ENCODE measurements around the gene ATG7. TPM values are rescaled to one million over a fixed set of nuclear protein-coding genes. Genes with fewer than 3 reads are reported as not detected.

ATG7 gene
- total RNA-seq, 1 donor from 2014 or later, result 23.0 TPM

- Mint-ChIP-seq H3K4me1 (ENCODE audit: low read depth, unreplicated experiment) (peaks cover 17% of the 10 kb centered on the region), H3K27me3 (ENCODE audit: unreplicated experiment) (no peaks in the 10 kb centered on the region), H3K4me3 (ENCODE audit: unreplicated experiment) (no peak overlapping the region), H3K9me3 (ENCODE audit: unreplicated experiment) (peaks cover 4% of the 10 kb centered on the region), H3K27ac (ENCODE audit: unreplicated experiment) (no peak overlapping the region), H3K36me3 (ENCODE audit: unreplicated experiment) (no peaks in the 10 kb centered on the region)
- DNase-seq, result no peak
- no peak for TF ChIP-seq CTCF (IDR thresholded peaks at IDR 0.05; ENCODE audit: partially characterized antibody, unreplicated experiment)
Observed at GRCh38 chr3:11546657-11547302, 274.6 kb downstream of the ATG7 start.

GRCh38 chr3:11547498-11547897, 275.3 kb downstream of the ATG7 start:
- H3K36me3 Mint-ChIP-seq (ENCODE audit: unreplicated experiment), result no peaks in the 10 kb centered on the region
- peaks cover 19% of the 10 kb centered on the region for H3K4me1 Mint-ChIP-seq (ENCODE audit: low read depth, unreplicated experiment)
- H3K27me3 Mint-ChIP-seq (ENCODE audit: unreplicated experiment), result no peaks in the 10 kb centered on the region
- no peak overlapping the region for H3K27ac Mint-ChIP-seq (ENCODE audit: unreplicated experiment)
- no peak for DNase-seq
- H3K4me3 Mint-ChIP-seq (ENCODE audit: unreplicated experiment), result no peak overlapping the region
- TF ChIP-seq CTCF (IDR thresholded peaks at IDR 0.05; ENCODE audit: partially characterized antibody, unreplicated experiment), result no peak
- peaks cover 7% of the 10 kb centered on the region for H3K9me3 Mint-ChIP-seq (ENCODE audit: unreplicated experiment)

- H3K27me3 Mint-ChIP-seq (ENCODE audit: unreplicated experiment), result no peaks in the 10 kb centered on the region
- no peak overlapping the region for H3K27ac Mint-ChIP-seq (ENCODE audit: unreplicated experiment)
- H3K36me3 Mint-ChIP-seq (ENCODE audit: unreplicated experiment), result no peaks in the 10 kb centered on the region
- H3K4me3 Mint-ChIP-seq (ENCODE audit: unreplicated experiment), result no peak overlapping the region
- no peak for DNase-seq
- no peak for TF ChIP-seq CTCF (IDR thresholded peaks at IDR 0.05; ENCODE audit: partially characterized antibody, unreplicated experiment)
- peaks cover 9% of the 10 kb centered on the region for H3K9me3 Mint-ChIP-seq (ENCODE audit: unreplicated experiment)
- peaks cover 19% of the 10 kb centered on the region for H3K4me1 Mint-ChIP-seq (ENCODE audit: low read depth, unreplicated experiment)
Observed at GRCh38 chr3:11548721-11549131, 276.5 kb downstream of the ATG7 start.

- H3K4me3 Mint-ChIP-seq (ENCODE audit: unreplicated experiment), result no peak overlapping the region
- peaks cover 18% of the 10 kb centered on the region for H3K4me1 Mint-ChIP-seq (ENCODE audit: low read depth, unreplicated experiment)
- no peaks in the 10 kb centered on the region for H3K36me3 Mint-ChIP-seq (ENCODE audit: unreplicated experiment)
- no peak for TF ChIP-seq CTCF (IDR thresholded peaks at IDR 0.05; ENCODE audit: partially characterized antibody, unreplicated experiment)
- no peak for DNase-seq
- peaks cover 7% of the 10 kb centered on the region for H3K9me3 Mint-ChIP-seq (ENCODE audit: unreplicated experiment)
- H3K27ac Mint-ChIP-seq (ENCODE audit: unreplicated experiment), result no peak overlapping the region
- H3K27me3 Mint-ChIP-seq (ENCODE audit: unreplicated experiment), result no peaks in the 10 kb centered on the region
Observed at GRCh38 chr3:11549580-11550140, 277.5 kb downstream of the ATG7 start.

- no peaks in the 10 kb centered on the region for H3K36me3 Mint-ChIP-seq (ENCODE audit: unreplicated experiment)
- no peak overlapping the region for H3K4me3 Mint-ChIP-seq (ENCODE audit: unreplicated experiment)
- peaks cover 7% of the 10 kb centered on the region for H3K9me3 Mint-ChIP-seq (ENCODE audit: unreplicated experiment)
- peaks cover 21% of the 10 kb centered on the region for H3K4me1 Mint-ChIP-seq (ENCODE audit: low read depth, unreplicated experiment)
- no peak for TF ChIP-seq CTCF (IDR thresholded peaks at IDR 0.05; ENCODE audit: partially characterized antibody, unreplicated experiment)
- H3K27ac Mint-ChIP-seq (ENCODE audit: unreplicated experiment), result peak overlapping the region; percentile 48
- DNase-seq, result no peak
- H3K27me3 Mint-ChIP-seq (ENCODE audit: unreplicated experiment), result no peaks in the 10 kb centered on the region
Observed at GRCh38 chr3:11551036-11551435, 278.8 kb downstream of the ATG7 start.
